ENCODE measurements around the gene RAP2C.

DNA sequence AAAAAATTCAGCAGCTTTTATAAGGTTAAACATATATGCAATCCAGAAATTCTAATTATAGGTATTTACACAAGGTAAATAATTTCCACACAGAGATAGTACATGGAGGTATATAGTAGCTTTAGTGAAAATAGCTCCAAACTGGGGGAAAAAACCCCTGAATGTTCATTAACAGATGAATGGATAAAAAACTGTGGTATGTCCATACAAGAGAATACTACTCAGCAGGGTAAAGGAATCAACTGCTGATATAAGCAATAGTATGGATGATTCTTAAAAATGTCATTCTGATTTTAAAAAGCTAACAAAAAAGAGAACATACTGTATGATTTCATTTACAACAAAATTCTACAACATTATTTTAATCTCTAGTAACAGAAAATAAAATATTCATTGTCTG lies 54.2 kb downstream of the RAP2C start:
- TF ChIP-seq, protein P1, sequence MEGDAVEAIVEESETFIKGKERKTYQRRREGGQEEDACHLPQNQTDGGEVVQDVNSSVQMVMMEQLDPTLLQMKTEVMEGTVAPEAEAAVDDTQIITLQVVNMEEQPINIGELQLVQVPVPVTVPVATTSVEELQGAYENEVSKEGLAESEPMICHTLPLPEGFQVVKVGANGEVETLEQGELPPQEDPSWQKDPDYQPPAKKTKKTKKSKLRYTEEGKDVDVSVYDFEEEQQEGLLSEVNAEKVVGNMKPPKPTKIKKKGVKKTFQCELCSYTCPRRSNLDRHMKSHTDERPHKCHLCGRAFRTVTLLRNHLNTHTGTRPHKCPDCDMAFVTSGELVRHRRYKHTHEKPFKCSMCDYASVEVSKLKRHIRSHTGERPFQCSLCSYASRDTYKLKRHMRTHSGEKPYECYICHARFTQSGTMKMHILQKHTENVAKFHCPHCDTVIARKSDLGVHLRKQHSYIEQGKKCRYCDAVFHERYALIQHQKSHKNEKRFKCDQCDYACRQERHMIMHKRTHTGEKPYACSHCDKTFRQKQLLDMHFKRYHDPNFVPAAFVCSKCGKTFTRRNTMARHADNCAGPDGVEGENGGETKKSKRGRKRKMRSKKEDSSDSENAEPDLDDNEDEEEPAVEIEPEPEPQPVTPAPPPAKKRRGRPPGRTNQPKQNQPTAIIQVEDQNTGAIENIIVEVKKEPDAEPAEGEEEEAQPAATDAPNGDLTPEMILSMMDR (IDR thresholded peaks at IDR 0.05) = no peak
- no peak for TF ChIP-seq POLR2A (IDR thresholded peaks at IDR 0.05)

Measured in body of pancreas (tissue), 4 donors.